ENCODE measurements around the gene DRAM2. TPM values are rescaled to one million over a fixed set of nuclear protein-coding genes. Genes with fewer than 3 reads are reported as not detected.

The DRAM2 gene
- total and polyA plus RNA-seq, 9 of the 15 experiments (the other 6 are each of a cell fraction or from before 2014, with no cell fraction given): 29.0 to 161 (median 53.5) TPM

DNA sequence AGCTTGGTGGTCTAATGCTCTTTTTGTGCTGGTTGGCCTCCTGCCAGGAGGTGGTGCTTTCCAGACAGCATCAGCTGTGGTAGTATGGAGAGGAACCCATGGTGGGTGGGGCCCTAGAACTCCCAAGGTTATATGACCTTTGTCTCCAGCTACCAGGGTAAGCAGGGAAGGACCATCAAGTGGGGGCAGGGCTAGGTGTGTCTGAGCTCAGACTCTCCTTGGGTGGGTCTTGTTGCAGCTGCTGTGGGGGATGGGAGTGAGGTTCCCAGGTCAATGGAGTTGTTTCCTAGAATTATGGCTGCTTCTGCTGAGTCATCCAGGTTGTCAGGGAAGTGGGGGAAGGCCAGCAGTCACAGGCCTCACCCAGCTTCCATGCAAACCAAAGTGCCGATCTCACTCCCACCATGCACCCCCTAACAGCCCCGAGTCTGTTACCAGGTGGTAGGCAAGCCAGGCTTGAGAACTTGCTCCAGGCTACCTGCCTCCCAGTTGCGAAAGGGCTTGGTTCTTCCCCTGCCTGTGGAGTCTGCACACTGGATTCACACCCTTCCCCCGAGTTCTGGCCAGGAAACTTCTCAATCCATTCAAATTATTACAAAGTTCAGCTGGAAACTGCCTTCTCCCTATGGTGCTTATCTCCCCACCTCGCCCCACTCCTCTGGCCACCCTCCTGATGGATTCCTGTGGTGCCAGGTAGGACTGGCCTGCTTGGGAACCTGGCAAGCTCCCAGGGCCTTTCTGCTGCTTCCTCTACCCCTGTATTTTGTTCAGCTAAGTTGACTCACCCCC lies 37.8 kb downstream of the DRAM2 start (continued):
- TF ChIP-seq, protein P1, sequence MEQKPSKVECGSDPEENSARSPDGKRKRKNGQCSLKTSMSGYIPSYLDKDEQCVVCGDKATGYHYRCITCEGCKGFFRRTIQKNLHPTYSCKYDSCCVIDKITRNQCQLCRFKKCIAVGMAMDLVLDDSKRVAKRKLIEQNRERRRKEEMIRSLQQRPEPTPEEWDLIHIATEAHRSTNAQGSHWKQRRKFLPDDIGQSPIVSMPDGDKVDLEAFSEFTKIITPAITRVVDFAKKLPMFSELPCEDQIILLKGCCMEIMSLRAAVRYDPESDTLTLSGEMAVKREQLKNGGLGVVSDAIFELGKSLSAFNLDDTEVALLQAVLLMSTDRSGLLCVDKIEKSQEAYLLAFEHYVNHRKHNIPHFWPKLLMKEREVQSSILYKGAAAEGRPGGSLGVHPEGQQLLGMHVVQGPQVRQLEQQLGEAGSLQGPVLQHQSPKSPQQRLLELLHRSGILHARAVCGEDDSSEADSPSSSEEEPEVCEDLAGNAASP (IDR thresholded peaks at IDR 0.05): no peak
- TF ChIP-seq RB1 (IDR thresholded peaks at IDR 0.05; ENCODE audit: low read depth) (peak; percentile 44; the same call in 1 of the 2 replicates), ZSCAN32 (CRISPR knock-in tag; IDR thresholded peaks at IDR 0.05) (no peak), MAFK (IDR thresholded peaks at IDR 0.05; ENCODE audit: low read length) (peak; percentile 83), BRD4 (IDR thresholded peaks at IDR 0.05) (no peak), MTA3 (IDR thresholded peaks at IDR 0.05; ENCODE audit: borderline replicate concordance) (no peak; the same call in 1 of the 2 replicates), RBM14 (IDR thresholded peaks at IDR 0.05; ENCODE audit: borderline replicate concordance, insufficient read depth, low read depth, low read length) (no peak), TBL1XR1 (IDR thresholded peaks at IDR 0.05; ENCODE audit: low read length in 2 of 2) (peak in 1 of 2 experiments; percentile 52; a peak in 1 of 4 replicates), CSDE1 (IDR thresholded peaks at IDR 0.05) (no peak), PML (IDR thresholded peaks at IDR 0.05; ENCODE audit: low read length) (no peak), ILF3 (IDR thresholded peaks at IDR 0.05; ENCODE audit: borderline replicate concordance) (no peak), TEAD2 (tag; IDR thresholded peaks at IDR 0.05) (no peak), NR1H2 (CRISPR knock-in tag; IDR thresholded peaks at IDR 0.05) (no peak), EHMT2 (IDR thresholded peaks at IDR 0.05) (peak; percentile 71), LEF1 (IDR thresholded peaks at IDR 0.05) (peak; percentile 95), CXXC5 (CRISPR knock-in tag; IDR thresholded peaks at IDR 0.05) (peak; percentile 62; the same call in 1 of the 2 replicates), FOXK1 (CRISPR knock-in tag; IDR thresholded peaks at IDR 0.05; ENCODE audit: borderline replicate concordance) (no peak), ETV6 (IDR thresholded peaks at IDR 0.05; ENCODE audit: borderline replicate concordance in 1 of 2, low read depth in 2 of 2, low read length in 1 of 2) (no peak), ETV6 (CRISPR knock-in tag; IDR thresholded peaks at IDR 0.05; ENCODE audit: borderline replicate concordance) (no peak), TAF9B (IDR thresholded peaks at IDR 0.05; ENCODE audit: partially characterized antibody) (peak; percentile 59), MCM3 (IDR thresholded peaks at IDR 0.05) (no peak), ZNF24 (IDR thresholded peaks at IDR 0.05) (no peak), HCFC1 (IDR thresholded peaks at IDR 0.05; ENCODE audit: low read depth, low read length) (no peak)
- TF ChIP-seq, protein P2, sequence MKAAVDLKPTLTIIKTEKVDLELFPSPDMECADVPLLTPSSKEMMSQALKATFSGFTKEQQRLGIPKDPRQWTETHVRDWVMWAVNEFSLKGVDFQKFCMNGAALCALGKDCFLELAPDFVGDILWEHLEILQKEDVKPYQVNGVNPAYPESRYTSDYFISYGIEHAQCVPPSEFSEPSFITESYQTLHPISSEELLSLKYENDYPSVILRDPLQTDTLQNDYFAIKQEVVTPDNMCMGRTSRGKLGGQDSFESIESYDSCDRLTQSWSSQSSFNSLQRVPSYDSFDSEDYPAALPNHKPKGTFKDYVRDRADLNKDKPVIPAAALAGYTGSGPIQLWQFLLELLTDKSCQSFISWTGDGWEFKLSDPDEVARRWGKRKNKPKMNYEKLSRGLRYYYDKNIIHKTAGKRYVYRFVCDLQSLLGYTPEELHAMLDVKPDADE (conservative IDR thresholded peaks at IDR 0.05; ENCODE audit: control insufficient read depth, low read depth, low read length): no peak
- TF ChIP-seq, protein P3, sequence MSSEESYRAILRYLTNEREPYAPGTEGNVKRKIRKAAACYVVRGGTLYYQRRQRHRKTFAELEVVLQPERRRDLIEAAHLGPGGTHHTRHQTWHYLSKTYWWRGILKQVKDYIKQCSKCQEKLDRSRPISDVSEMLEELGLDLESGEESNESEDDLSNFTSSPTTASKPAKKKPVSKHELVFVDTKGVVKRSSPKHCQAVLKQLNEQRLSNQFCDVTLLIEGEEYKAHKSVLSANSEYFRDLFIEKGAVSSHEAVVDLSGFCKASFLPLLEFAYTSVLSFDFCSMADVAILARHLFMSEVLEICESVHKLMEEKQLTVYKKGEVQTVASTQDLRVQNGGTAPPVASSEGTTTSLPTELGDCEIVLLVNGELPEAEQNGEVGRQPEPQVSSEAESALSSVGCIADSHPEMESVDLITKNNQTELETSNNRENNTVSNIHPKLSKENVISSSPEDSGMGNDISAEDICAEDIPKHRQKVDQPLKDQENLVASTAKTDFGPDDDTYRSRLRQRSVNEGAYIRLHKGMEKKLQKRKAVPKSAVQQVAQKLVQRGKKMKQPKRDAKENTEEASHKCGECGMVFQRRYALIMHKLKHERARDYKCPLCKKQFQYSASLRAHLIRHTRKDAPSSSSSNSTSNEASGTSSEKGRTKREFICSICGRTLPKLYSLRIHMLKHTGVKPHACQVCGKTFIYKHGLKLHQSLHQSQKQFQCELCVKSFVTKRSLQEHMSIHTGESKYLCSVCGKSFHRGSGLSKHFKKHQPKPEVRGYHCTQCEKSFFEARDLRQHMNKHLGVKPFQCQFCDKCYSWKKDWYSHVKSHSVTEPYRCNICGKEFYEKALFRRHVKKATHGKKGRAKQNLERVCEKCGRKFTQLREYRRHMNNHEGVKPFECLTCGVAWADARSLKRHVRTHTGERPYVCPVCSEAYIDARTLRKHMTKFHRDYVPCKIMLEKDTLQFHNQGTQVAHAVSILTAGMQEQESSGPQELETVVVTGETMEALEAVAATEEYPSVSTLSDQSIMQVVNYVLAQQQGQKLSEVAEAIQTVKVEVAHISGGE (CRISPR knock-in tag; IDR thresholded peaks at IDR 0.05): no peak

All from K562 (cell line).